ENCODE measurements around the gene FNBP1L. TPM values are rescaled to one million over a fixed set of nuclear protein-coding genes. Genes with fewer than 3 reads are reported as not detected.

FNBP1L gene
- total and polyA plus RNA-seq, 2 experiments from 2014 or later, result 56.3 to 132 TPM

- H3K36me3 Mint-ChIP-seq (ENCODE audit: low read depth), result peaks cover 22% of the 10 kb centered on the region
- ATAC-seq (no peak), DNase-seq (ENCODE audit: low spot score) (no peak)
- TF ChIP-seq NANOG (IDR thresholded peaks at IDR 0.05; ENCODE audit: borderline replicate concordance) (no peak), ETS1 (IDR thresholded peaks at IDR 0.05) (no peak), ZNF331 (CRISPR knock-in tag; IDR thresholded peaks at IDR 0.05; ENCODE audit: low read depth) (no peak)
- H3F3A ChIP-seq (replicated peaks; ENCODE audit: low read depth), result no peaks in the 10 kb centered on the region
- peaks cover 23% of the 10 kb centered on the region for H4K20me1 ChIP-seq (replicated peaks; ENCODE audit: insufficient read depth)
- H3K79me2 ChIP-seq (replicated peaks; ENCODE audit: insufficient read depth), result peaks cover 79% of the 10 kb centered on the region
- no peaks in the 10 kb centered on the region for H3K9me2 ChIP-seq (ENCODE audit: insufficient read depth)
- H3K9me3 Mint-ChIP-seq, result no peaks in the 10 kb centered on the region; the same call in 1 of the 3 replicates
- peaks cover 8% of the 10 kb centered on the region for H3K4me1 ChIP-seq (ENCODE audit: insufficient read depth)
- no peak overlapping the region for H3K4me3 Mint-ChIP-seq
- peaks cover 5% of the 10 kb centered on the region; the same call in 1 of the 2 replicates for H3K36me3 ChIP-seq (ENCODE audit: insufficient read depth)
- peak overlapping the region; percentile 63; the same call in 1 of the 2 replicates for H3K27ac Mint-ChIP-seq
- no peaks in the 10 kb centered on the region for H3K27me3 ChIP-seq (ENCODE audit: insufficient read depth)
- H3K4me2 ChIP-seq, result no peak overlapping the region
- H3K27me3 Mint-ChIP-seq (ENCODE audit: insufficient read depth, low read depth, poor library complexity), result peaks cover 4% of the 10 kb centered on the region
- H2AFZ ChIP-seq, result no peak overlapping the region
- H3K4me3 ChIP-seq, result no peak overlapping the region
- H3K27ac ChIP-seq (ENCODE audit: low read depth), result no peak overlapping the region
- H3K4me1 Mint-ChIP-seq, result peaks cover 7% of the 10 kb centered on the region
Observed at GRCh38 chr1:93519199-93519829, 71.4 kb downstream of the FNBP1L start.

GRCh38 chr1:93521618-93522017 is 73.7 kb downstream of the FNBP1L start:
- Histone ChIP-seq H3K36me3 (ENCODE audit: insufficient read depth) (peaks cover 7% of the 10 kb centered on the region; the same call in 1 of the 2 replicates), H4K20me1 (replicated peaks; ENCODE audit: insufficient read depth) (peaks cover 19% of the 10 kb centered on the region), H3K4me2 (no peak overlapping the region), H3K4me3 (no peak overlapping the region), H3K9me2 (ENCODE audit: insufficient read depth) (no peaks in the 10 kb centered on the region), H3K79me2 (replicated peaks; ENCODE audit: insufficient read depth) (peaks cover 62% of the 10 kb centered on the region), H3K27ac (ENCODE audit: low read depth) (no peak overlapping the region), H3F3A (replicated peaks; ENCODE audit: low read depth) (no peaks in the 10 kb centered on the region), H3K27me3 (ENCODE audit: insufficient read depth) (no peaks in the 10 kb centered on the region), H2AFZ (no peak overlapping the region), H3K4me1 (ENCODE audit: insufficient read depth) (peaks cover 12% of the 10 kb centered on the region)
- no peaks in the 10 kb centered on the region for H3K9me3 Mint-ChIP-seq
- TF ChIP-seq POLR2AphosphoS5 (IDR thresholded peaks at IDR 0.05; ENCODE audit: low read depth), result no peak
- no peak for TF ChIP-seq ZNF331 (CRISPR knock-in tag; IDR thresholded peaks at IDR 0.05; ENCODE audit: low read depth)
- TF ChIP-seq NANOG (IDR thresholded peaks at IDR 0.05; ENCODE audit: borderline replicate concordance), result no peak
- TF ChIP-seq CTCF (conservative IDR thresholded peaks at IDR 0.05; ENCODE audit: low read depth in 2 of 2), result no peak
- no peak for TF ChIP-seq ZNF462 (CRISPR knock-in tag; IDR thresholded peaks at IDR 0.05)
- TF ChIP-seq JUNB (IDR thresholded peaks at IDR 0.05; ENCODE audit: unreplicated experiment), result no peak
- no peak for TF ChIP-seq EZH2 (IDR thresholded peaks at IDR 0.05; ENCODE audit: low read depth, unreplicated experiment)
- H3K4me1 Mint-ChIP-seq, result peaks cover 11% of the 10 kb centered on the region
- H3K27ac Mint-ChIP-seq, result no peak overlapping the region
- no peak for DNase-seq (ENCODE audit: low spot score)
- H3K4me3 Mint-ChIP-seq, result no peak overlapping the region
- ATAC-seq, result no peak
- peaks cover 2% of the 10 kb centered on the region for H3K27me3 Mint-ChIP-seq (ENCODE audit: insufficient read depth, low read depth, poor library complexity)
- H3K36me3 Mint-ChIP-seq (ENCODE audit: low read depth), result peaks cover 30% of the 10 kb centered on the region
